Measurements from ENCODE around the gene NPIPB6.

NPIPB6 gene

DNA sequence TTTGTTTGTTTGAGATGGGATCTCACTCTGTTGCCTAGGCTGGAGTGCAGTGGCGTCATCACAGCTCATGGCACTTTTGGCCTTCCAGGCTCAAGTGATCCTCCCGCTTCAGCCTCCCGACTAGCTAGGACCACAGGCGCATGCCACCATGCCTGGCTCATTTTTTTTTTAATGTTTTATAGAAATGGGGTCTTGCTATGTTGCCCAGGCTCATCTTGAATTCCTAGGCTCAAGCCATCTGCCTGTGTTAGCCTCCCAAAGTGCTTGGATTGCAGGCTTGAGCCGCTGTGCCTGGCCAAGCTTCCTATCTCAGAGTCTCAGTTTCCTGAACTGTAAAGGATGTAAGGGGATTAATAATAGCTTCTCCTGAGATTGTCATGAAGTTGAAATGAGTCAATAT is 63.0 kb downstream of the NPIPB6 start:
- no peak for DNase-seq (ENCODE audit: low read depth in 1 of 2, low spot score in 1 of 2)

DNA sequence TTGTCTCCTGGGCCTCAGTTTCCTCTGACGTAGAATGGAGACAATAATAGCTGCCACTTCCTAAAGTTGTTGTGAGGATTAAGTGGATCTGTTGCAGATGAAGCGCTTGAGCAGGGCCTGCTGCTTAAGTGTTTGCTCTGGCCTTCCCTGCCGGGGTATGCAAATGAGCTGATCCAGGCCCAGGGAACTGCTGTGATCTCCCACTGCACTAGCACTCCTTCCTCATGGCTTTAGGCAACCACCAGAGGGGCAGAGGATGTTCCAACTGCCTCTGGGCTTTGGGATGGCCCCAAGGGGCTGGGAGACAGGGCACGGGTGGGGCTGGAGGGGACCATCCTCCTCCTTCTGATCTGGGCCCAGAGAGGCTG is 64.8 kb downstream of the NPIPB6 start:
- no peak for DNase-seq (ENCODE audit: low read depth in 1 of 2, low spot score in 1 of 2)

DNA sequence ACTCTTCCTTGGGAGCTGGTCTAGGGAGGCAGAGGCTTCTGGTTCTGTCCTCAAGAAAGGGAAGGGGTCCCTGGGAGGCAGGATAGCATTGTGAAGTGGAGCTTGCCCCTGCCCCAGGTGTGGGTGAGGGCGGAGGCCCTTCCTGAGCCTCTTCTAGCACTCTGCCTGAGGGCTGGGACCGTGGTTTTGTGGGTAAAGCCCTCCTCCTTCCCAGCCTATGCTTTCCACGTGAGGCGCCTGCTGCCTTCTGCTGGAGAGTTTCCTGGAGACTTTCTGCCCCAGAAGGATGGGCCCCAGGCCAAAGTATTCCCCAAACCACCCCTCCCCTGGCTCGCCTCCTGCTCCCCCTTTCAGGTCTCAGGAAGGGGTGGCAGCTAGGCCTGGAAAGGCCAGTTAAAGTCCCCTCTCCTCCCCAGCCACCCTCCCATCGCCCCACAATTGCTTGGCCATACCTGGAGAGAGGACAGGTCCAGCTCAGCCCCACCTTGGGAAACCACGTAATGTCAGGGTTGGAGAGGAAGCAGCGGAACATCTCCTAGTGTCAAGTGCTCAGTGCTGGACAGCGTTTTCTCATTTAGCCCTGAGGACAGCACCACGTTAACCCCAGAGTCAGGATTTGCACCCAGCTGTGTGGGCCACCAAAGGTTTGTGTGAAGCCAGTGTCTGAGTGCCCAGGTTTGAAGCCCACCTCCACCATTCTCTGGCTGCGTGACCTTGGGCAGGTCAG is 65.4 kb downstream of the NPIPB6 start:
- DNase-seq (ENCODE audit: low read depth in 1 of 2, low spot score in 1 of 2), result no peak

- no peak for DNase-seq (ENCODE audit: low read depth in 1 of 2, low spot score in 1 of 2)
These were observed 66.0 kb downstream of the NPIPB6 start for GRCh38 chr16:28297308-28297707.

DNA sequence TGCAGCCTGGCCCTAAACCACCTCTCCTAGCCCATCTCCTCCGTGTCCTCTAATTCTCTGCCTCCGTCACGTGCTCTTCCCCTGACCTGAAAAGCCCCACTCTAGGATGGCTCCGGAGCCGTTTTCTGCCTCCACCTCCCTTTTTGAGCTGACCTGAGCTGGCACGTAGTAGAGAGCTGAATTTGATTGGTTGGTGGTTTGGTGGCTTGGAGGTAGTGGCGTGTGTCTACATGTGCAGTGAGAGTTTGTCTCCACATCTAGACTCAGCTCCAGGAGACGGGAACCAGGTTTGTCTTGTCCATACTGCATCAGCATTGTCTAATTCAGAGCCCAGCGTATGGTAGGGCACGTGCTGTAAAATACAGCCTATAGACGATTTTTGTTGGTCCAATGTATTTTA is 68.0 kb downstream of the NPIPB6 start:
- no peak for DNase-seq (ENCODE audit: low read depth in 1 of 2, low spot score in 1 of 2)

GRCh38 chr16:28294201-28294600 is 69.1 kb downstream of the NPIPB6 start:
- no peak for DNase-seq (ENCODE audit: low read depth in 1 of 2, low spot score in 1 of 2)

GRCh38 chr16:28293601-28293960 is 69.7 kb downstream of the NPIPB6 start:
- DNase-seq (ENCODE audit: low read depth in 1 of 2, low spot score in 1 of 2), result no peak

DNA sequence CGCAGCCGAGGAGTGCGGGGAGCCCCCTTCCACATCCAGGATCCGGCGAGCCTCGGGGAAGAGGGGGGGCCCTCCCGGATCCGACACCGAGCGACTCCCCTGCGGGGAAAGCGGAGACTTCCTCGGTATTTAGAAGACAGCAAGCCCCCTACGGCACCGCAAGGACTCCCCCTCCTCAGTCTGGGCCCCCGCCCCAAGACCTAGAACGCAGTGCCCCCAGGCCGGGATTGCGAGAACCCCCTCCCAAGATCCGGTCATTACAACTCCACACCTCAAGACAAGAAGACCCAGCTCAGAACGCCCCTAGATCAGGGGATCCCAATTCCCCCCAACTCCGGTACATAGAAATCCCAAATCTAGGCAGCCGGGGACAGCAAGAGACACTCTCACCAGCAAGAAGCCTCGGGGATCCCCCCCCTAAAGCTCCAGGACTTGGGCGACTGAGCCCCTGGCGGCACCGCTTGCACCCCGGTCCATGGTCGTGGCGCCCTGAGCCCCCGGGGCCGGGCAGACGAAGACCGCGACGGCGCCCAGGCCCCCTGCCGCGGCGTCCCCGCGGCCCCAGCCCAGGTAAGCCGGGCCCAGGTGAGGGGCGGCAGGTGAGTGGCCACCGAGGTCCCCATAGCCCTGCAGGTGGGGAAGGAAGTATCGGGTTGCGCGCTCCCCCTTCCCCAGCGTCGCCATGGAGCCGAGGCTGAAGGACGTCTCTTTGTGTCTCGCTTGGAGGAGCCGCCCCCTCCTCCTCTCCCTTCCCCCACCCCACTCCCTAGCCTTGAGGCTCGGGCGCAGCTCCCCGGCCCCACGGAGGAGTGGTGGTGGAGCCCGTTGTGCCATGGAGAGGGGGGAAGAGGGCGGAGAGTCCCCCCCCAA is 70.3 kb downstream of the NPIPB6 start:
- DNase-seq (ENCODE audit: low read depth in 1 of 2, low spot score in 1 of 2), result no peak

Measured in activated CD4-positive, alpha-beta T cell treated with anti-CD3 and anti-CD28 coated beads, Interleukin-2, amount 50 U/mL, for 24 hours (primary cell).